GM19328 (cell line): ENCODE results near the gene SMYD5.
"Not testable (repeated sequence)": the region's sequence is repeated elsewhere in the genome, so short reads cannot be mapped to it uniquely, and the experiment has no call there.

Source experiments
- ATAC-seq: cut with Tn5 transposase; IDR thresholded peaks from one replicate; pipeline ENCODE4 v1.9.1; 2021; ENCODE audit warnings: mild to moderate bottlenecking, moderate library complexity; ENCODE audit not compliant: unreplicated experiment

The SMYD5 gene

DNA sequence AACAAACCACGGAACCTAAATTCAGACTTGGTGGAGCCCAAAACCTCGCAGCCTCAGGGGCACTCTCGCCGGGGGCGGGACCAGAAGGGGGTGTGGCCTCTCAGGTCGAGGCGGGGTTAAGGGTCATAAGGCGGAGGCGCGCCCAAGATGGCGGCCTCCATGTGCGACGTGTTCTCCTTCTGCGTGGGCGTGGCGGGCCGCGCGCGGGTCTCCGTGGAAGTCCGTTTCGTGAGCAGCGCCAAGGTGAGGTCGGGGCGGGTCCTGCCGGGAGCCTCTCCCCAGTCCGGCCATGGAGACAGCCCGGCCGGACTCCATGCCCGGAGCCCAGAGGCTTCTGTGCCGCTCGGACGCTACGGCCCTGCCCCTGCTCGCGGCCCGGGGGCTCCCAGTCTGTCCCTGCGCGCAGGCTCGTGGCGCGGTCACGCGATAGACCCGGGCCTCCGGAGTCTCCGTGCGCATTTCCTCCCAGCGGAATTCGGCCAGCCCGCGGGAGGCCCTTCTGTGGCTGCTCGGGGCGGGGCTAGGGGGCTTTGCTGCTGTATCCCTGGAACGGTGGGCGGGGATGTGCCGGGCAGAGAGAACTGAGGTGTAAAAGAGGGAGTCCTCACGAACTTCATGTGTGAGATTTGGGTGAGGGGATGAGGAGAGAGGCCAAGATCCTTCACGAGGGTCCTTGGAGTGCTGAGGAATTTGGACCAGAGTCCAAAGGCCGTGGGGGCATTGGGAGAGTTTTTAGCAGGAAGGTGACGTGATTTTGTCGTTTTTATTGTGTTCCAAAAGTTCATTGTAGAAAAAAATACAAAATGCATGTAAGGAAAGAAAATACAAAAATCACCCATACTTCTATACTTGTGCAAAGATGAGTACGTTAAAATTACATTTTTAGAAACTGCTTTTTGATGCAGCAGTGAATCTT is at the start of gene SMYD5:
Gene SMYD5, plus strand, starts transcription at position 126 of the 916 bp plus-strand sequence. Its CDS starts 22 bp downstream, at position 148.
- peak; percentile 92 for ATAC-seq

DNA sequence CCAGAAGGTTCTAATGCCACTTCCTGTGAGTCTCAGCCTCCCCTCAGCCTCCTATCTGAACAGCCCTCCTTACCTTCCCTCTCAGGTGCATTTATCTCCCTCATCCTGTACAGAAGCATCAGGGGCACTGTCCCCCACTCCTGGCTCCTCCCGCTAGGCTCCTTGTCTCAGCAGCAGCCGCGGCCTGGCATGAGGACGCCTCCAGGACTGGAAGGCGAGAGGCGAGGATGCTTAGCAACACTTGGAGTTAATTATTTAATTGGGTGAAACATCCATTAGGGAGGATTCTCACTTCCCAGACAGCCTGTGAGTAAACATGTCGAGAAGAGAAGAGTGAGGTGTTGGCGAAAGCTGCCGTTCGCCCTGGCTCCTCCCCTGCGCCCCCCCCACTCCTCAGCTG is 48.1 kb upstream of the SMYD5 start:
- ATAC-seq, result not testable (repeated sequence)

DNA sequence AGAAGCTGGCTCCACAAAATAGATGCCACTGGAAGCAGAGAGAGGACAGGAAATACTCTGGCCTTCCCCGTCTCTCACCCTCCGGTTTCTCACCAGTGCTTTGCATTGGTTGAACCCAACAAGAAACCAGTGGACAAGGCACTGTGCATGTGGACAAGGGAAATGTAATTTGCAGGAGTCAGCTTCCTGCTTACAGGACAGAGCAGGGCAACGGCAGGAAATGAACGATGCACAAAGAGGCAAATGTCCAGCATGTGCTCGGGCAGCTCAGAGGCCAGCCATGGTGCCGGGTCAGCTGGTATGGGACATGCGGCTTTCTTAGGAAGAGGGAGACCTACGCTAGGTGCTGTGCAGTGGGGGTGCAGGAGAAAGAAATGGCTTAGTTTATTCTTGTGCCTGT is 47.2 kb upstream of the SMYD5 start:
- not testable (repeated sequence) for ATAC-seq

DNA sequence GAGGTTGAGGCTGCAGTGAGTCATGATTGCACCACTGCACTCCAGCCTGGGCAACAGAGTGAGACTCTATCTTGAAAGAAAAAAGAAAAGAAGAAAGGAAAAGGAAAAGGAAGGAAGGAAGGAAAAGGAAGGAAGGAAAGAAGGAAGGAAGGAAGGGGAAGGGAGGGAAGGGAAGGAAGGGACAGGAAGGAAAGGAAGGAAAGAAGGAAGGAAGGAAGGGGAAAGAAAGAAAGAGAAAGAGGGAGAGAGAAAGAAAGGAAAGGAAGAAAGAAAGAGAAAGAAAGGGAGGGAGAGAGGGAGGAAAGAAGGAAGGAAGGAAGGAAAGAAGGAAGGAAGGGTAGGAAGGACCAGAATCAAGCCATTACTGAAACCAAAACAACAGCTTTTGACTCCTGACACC is 45.7 kb upstream of the SMYD5 start:
- ATAC-seq, result not testable (repeated sequence)

DNA sequence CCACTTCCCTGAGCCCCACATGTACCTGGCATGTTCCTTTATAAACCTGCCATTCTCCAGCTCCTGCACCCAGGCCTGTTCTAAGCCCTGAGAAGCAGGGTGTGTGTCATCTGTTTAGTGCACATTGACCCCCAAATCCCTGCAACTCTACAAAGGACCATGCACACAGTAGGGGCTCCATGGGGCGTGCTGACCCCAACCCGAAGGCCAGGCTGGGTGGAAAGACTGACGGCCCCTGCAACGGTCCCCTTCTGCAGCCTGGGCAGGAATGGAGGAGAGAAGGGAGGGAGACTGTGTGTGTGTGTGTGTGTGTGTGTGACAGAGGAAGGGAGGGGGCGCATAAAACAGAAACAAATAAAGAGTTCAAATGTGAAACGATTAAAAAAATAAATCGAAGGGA is 43.7 kb upstream of the SMYD5 start:
- not testable (repeated sequence) for ATAC-seq

DNA sequence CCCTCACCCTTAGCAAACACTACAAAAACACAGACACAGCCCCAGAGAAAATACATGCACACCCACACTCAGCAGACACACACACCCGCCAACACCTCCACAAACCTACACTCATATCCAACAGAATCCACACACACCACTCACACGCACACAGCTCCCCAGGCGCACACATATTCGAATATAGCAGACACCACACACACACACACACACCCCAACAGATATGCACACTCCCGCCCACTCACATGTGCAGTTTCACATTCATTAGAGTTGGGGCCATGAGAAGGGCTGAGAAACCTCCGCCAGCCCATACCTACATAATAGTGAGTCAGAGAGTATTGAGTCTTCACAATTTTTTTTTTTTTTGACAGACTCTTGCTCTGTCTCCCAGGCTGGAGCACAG is 41.1 kb upstream of the SMYD5 start:
- no peak for ATAC-seq

DNA sequence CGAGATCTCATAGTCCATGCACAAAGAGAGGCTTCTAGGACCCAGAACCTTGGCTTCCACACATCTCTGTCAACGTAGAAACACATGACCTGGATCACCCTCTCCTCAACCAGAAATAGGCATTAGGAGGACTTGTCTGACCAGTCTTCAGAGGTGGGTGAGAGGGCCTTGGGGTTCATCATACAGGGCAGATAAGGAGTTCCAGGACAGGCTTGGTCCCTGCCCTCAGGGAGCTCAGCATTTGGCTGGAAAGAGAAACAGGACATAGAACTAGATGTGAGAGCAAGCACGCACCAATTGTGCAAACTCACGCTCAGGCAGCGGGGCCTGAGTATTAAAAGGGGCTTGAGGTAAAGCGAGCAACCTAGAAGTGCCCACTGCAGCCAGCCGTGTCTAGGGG is 40.3 kb upstream of the SMYD5 start:
- no peak for ATAC-seq

DNA sequence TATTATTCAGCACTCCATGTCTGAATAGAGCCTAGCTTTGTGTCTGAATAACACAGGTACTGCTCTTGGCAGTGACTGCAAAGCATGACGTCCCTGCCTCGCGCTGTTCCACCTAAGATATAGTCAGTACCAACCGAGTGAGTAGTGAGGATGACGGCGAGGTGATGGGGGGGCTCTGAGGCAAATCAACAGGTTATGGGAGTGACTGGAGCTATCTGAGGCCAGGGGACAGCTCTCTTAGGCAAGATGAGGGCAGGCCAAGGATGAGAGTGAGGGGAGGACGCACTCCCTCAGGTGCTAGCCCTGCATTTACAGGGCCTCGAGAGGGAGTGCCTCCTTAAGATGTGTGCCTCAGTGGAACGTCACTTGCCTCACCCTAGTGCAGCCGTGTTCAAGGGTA is 39.8 kb upstream of the SMYD5 start:
- no peak for ATAC-seq

DNA sequence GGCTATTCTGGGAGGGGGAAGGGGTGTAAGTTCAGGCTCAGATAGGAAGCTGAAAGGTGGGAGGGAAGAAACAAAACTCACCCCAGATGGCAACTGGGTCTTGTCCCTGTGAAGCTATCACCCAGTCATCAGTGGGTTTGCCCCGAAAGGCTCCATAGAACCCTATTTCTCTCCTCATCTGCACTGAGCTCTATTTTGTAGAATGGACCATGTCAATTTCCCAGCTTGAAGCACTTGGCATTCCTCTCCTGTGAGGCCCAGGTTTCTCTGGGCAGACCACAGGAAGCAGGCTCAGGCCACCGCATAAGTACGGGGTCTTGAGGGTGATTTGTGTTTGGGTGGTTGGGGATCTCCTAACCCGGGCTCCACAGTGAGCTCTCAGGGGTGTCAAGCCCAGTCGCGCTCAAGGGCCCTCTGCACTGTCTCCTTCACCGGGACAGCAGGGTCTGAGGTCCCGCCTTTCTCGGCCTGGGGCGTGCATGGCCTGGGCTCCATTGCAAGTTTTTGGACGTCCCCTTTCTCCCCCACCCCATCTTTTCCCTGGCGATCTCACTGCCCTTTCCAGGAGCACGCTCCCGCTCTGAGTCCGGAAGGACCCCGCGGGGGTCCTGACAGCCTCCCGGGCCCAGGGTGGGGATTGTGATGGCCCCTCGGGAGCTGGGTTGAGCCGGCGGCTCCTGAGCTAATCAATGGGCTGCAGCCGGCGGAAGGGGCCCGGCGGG is 38.9 kb upstream of the SMYD5 start:
- no peak for ATAC-seq

DNA sequence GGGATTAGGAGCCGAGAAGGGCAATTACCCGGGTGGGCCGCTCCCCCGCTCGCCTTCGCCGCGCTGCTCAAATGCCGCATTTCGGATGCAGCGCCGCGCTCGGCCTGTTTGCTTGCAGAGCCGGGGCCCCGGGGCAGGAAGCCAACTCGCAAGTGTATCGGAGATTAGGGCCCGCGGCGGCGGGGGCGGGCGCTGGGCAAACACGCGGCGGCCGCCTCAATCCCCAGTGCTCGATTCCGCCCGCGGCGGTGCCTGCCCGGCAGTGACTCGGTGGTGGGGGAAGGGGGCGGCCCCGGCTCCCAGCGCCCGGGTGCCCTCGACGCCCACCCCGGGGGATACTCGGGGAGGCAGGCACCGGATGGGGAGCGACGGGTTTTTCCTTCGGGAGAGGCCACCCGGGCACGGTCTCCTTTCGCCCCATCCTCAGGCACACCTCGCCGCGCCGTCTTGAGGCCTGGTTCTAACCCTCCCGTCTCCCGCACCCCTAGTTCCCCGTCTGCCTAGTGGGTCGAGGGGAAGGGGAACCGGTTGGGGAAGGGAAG is 38.3 kb upstream of the SMYD5 start:
- ATAC-seq, result no peak

DNA sequence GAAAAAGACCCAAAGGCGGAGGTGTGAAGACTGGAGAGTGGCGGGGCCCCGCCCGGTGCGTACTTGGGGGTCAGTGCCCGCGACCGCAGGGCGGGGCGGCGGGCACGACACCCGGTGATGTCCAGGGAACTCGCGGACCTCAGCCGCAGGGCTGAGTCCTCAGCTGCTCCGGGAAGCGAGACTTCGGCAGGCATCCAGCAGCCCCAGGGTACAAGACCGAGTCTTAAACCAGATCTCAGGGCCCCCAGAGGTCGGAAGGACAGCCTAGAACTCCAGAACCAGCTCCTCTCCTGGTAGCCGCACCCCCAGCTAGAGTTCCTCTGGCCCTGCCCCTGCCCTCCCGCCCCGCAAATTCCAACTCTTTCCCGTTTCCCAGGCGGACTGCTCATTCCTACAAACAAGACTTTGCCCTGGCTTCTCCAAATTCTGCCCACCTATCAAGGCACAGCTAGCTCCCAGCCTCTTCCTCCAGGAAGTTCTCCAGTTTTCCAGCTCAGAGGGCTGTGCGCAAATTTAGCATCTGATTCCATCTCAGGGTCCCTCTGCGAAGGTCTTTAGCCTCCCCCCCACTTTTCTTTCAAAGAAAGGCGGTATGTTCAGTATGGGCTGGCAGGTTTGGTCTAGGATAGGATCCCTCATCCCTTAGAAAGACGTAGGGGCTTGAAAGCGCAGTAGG is 37.7 kb upstream of the SMYD5 start:
- no peak for ATAC-seq

DNA sequence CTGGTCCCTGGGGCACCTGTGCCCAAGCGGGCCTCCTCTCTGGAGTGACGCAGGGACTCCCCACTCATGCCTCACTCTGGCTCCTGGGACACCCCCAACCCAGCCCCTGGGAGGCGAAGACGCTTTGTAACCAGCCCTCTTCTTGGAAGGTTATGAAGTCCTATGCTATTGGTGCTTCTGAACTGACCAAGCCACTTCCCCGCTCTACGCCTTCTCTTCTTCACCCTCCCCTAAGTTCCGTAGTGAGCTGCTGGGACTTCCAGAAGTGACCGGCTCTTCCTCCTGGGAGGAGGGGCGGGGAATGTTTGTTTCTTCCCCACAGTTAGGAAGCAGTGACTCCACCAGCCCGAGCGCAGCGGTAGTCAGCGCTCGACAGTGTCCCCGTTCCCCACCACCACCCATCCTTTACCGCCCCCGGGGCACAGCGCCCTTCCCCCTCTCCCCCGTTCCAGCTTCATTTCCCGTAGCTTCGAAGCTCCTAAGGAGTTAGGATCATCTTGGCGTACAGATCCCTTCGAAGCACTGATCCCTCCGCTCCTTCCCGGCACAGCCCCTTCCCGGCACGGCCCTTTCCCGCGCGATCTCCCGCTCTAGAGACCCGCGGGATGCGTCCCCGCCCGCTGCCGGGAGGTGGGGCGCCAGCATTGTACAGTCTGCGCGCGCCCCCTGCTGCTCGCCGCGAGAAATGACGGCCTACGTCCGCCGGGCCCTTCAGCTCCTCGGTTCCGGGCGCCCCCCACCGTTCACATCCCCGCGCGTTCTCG is 37.0 kb upstream of the SMYD5 start:
- ATAC-seq, result peak; percentile 83

DNA sequence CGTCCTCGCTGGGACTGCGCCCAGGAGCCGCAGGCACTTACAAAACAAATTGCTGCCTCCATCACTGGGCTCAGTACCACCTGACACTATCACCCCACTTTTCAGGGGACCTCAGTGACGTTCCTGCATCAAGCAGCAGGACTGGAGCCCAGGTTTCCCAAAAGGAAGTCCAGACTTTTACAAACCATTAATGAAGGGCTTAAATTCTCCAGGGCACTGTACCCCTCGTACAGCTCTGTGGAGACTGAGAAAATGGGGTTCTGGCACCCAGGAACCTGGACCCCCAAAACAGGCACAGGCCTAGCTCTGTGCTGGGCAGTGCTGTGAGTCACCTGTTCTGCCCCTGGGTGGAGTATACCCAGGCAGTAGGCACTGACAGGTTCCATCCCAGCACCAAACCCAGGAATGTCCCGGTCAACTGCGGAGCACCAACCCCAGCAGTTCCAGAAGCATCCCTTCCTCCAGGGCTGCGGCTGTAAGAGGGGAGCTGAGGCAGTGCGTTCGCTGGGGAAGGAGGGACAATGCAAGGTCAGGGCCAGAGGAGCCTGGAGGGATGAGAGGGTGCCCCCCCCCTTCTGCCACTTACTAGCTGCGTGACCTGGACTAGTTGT is 36.3 kb upstream of the SMYD5 start:
- ATAC-seq, result no peak

DNA sequence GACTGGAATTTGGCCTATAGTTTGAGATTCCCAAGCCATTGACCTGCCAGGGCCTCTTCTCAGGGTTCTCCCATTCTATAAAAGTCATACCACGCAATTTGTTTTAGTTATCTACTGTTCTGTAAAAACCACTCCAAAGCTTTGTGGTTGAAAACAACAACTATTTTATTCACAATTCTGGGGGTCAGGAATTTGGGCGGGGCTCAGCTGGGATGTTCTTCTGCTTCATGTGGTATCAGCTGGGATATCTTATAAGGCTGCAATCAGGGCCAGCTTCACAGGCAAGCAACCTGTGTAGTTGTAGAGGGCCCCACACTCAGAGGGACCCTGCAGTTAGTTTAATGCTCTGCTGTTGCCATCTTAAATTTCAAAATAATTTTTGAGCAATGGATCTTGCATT is 28.1 kb upstream of the SMYD5 start:
- ATAC-seq, result no peak

DNA sequence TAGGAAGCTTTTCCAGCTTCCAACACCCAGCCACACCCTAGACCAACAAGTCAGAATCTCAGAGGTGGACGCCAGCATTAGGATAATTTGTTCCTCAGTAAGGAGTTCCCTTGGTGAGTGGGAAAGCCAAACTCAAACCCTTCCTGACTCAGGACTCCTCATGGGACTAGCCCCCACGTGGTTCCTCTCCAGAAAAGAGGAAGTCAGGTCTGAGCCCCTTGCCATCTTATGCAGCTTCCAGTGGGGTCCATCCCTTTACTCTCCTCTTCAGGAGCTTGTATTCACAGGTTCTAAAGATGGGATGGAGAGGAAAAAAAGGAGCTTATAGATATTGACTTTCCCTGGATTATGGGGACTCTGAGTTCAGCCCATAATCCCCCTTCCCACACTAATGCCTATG is 26.5 kb upstream of the SMYD5 start:
- ATAC-seq, result no peak

DNA sequence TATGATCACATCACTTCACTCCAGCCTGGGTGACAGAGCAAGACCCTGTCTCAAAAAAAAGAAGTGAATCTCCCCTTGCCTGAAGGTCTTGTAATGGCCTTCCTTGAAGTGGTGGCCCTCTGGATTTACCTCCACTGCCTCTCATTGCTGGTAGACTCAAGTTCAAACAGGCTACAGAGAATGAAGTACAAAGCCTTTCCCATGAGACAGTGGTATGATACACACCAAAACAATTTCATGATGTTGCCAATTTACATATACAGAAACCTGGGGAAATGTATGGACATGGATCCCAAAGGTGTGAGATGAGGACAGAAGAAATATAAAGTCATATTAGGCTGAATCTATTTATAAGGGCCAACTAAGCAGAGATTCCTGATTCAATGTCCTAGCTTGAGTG is 16.5 kb upstream of the SMYD5 start:
- ATAC-seq, result no peak

DNA sequence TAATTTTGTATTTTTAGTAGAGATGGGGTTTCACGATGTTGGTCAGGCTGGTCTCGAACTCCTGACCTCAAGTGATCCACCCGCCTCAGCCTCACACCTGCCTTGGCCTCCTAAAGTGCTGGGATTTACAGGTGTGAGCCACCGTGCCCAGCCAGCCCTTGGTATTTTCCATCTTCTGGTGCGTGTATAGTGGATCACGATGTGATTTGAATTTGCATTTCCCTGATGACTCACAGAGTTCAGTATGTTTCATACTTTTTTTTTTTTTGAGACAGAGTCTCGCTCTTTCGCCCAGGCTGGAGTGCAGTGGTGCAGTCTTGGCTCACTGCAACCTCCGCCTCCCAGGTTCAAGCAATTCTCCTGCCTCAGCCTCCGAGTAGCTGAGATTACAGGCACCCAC is 13.8 kb upstream of the SMYD5 start:
- ATAC-seq, result not testable (repeated sequence)

DNA sequence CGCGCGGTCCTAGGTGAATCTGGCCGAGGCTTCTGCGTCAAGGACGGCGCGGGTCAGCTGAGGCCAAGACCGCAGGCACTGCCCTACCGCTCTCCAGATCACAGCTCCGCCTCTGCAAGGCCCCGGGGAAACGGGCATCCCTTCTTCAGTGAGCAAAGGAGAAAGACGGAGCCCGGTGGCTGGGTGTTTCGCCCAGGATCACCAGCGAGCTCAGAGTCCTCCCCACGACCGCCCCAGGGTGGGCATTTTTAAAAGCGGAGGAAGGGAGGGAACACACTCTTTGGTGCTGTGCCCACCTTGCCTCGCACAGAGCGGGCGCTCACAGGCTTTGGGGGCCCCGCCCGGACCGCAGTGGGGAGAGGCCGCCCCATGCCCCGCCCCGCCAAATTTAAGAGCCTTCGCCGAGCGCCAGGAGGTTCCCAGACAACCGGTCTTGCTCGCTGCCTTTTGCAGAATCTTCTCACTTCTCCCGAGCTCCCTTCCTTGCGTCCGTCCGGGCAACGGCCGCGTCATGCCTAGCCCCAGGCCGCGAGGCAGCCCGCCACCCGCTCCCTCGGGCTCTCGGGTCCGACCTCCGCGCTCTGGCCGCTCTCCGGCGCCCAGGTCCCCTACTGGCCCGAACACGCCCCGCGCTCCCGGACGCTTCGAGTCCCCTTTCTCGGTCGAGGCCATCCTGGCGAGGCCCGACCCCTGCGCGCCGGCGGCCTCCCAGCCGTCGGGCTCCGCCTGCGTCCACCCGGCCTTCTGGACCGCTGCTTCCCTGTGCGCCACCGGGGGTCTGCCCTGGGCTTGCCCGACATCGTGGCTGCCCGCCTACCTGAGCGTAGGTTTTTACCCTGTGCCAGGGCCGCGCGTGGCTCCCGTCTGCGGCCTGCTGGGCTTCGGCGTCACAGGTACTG is 11.6 kb upstream of the SMYD5 start, which contains the start of gene NOTO:
Gene NOTO, plus strand, starts transcription at position 419 of the 899 bp plus-strand sequence. Its CDS starts 93 bp downstream, at position 512.
- ATAC-seq, result no peak
